HG02938 (cell line): Measurements from ENCODE around the gene PI4KA.
"Not testable (repeated sequence)": the region's sequence is repeated elsewhere in the genome, so short reads cannot be mapped to it uniquely, and the experiment has no call there.

ENCODE experiments used
- ATAC-seq: cut with Tn5 transposase; IDR thresholded peaks from one replicate; pipeline ENCODE4 v1.9.1; 2021; ENCODE audit warnings: mild to moderate bottlenecking, moderate library complexity; ENCODE audit not compliant: unreplicated experiment

PI4KA gene

GRCh38 chr22:20671409-20672081 lies 187.1 kb downstream of the PI4KA start:
- ATAC-seq, result no peak

DNA sequence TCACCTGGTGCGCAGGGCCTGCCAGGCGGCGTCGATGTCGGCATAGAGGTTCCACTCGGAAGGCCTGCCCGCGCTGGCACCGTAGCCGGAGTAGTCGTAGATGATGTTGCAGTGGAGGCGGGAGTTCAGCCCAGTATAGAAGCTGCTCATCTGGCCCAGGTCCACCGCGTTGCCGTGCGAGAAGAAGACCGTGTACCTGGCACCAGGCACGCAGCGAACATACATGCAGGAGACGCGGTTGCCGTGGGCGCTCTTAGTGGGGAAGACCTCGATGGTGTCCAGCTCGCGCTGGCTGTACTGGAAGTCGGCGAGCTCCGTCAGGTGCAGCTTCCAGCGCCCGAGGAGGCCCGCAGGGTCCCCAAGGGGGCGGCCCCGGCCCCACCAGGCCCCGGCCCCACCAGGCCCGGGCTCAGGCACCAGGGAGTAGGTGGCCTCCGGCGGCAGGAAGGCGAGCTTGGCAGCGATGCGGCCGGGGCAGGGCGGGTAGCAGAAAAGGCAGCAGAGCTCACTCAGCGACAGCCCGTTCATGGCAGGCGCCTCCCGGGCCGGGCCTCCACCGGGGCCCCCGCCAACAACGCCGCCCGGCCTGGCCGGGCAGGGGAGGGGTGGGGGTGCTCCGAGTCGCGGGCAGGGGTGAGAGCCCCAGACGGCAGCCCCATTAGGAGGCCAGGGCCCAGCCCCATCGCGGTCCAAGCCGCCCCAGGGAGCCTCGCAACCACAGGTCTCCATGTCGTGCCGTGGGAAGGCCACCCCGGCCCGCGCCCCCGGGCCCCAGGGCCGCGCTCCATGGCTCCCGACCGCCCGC lies 188.0 kb downstream of the PI4KA start:
- ATAC-seq, result not testable (repeated sequence)

GRCh38 chr22:20669884-20670283 lies 188.7 kb downstream of the PI4KA start:
- not testable (repeated sequence) for ATAC-seq

- ATAC-seq, result not testable (repeated sequence)
Observed at GRCh38 chr22:20669471-20669870, 189.1 kb downstream of the PI4KA start.

GRCh38 chr22:20668769-20669168 lies 189.8 kb downstream of the PI4KA start:
- ATAC-seq, result not testable (repeated sequence)

- not testable (repeated sequence) for ATAC-seq
Observed at GRCh38 chr22:20668226-20668625, 190.4 kb downstream of the PI4KA start.

DNA sequence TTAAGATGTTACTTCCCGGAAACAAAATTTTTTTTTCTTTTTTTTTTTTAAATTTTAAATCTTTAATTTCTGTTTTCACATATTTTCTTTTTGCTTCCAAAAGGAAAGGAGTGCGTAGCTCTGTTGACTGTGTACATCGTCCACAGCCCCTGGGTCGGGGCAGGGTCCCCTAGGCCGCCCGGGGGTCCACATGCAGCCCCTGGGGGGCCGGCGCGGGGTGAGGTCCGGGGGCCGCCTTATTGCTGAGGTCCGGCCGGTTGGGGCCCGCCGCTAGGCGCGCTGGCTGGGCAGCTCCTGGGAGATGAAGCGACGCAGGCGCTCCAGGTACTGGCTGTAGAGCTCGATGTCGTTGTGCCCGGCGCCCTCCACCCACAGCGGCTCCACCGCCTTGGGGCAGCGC lies 191.1 kb downstream of the PI4KA start:
- not testable (repeated sequence) for ATAC-seq

DNA sequence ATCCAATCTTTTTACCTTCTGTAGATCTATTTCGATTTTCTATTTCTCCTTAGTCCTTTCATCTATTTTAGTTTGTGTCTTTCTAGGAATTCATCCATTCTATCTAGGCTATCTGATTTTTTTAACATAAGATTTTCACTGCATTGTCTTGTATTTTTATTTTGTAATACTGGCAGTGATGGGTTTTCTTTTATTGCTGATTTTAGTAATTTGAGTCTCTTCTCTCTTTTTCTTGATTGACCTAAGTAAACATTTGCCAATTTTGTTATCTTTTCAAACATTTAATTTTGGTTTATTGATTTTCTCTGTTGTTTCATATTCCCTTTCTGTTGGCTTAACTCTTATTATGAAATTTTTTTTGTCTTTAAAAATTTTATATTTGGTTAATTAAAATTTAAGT lies 192.1 kb downstream of the PI4KA start:
- ATAC-seq, result no peak

DNA sequence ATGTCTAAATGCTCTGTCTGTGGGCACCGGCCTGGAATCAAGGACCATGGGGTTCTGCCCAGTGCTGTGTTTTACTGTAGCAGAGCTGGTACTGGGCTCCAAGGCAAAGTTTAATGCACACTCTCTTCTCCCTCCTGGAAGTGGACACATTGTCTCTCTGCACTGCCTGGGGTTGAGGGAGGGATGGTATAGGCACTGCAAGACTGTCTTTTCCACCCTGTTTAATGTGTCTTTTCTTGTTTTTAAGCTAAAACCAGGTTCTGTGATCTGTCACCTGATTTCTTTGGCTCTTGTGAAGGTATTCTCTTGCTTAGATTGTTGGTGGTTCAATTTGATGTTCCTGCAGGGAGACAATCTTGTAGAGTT lies 194.0 kb downstream of the PI4KA start:
- no peak for ATAC-seq

- no peak for ATAC-seq
Observed at GRCh38 chr22:20663941-20664593, 194.5 kb downstream of the PI4KA start.

GRCh38 chr22:20663137-20663828 lies 195.3 kb downstream of the PI4KA start:
- no peak for ATAC-seq

DNA sequence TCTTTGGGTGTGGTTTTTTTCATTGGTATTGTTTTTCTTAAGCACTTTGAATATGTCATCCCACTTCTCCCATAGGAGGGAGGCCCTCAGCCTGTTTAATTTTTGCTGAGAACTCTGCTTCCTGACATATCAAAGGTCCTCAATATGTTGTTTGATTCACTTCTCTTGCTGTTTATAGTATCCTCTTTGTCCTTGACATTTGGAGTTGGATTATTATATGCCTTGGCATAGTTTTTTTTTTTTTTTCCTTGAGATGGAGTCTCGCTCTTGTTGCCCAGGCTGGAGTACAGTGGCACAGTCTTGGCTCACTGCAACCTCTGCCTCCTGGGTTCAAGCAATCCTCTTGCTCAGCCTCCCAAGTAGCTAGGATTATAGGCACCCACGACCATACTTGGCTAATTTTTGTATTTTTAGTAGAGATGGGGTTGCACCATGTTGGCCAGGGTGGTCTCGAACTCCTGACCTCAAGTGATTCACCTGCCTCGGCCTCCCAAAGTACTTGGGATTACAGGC lies 196.0 kb downstream of the PI4KA start:
- ATAC-seq, result not testable (repeated sequence)

- no peak for ATAC-seq
Observed at GRCh38 chr22:20661473-20661872, 197.1 kb downstream of the PI4KA start.

- ATAC-seq, result no peak
Observed at GRCh38 chr22:20660441-20661054, 198.1 kb downstream of the PI4KA start.

- no peak for ATAC-seq
Observed at GRCh38 chr22:20659920-20660319, 198.7 kb downstream of the PI4KA start.

GRCh38 chr22:20659258-20659657 lies 199.4 kb downstream of the PI4KA start:
- no peak for ATAC-seq

DNA sequence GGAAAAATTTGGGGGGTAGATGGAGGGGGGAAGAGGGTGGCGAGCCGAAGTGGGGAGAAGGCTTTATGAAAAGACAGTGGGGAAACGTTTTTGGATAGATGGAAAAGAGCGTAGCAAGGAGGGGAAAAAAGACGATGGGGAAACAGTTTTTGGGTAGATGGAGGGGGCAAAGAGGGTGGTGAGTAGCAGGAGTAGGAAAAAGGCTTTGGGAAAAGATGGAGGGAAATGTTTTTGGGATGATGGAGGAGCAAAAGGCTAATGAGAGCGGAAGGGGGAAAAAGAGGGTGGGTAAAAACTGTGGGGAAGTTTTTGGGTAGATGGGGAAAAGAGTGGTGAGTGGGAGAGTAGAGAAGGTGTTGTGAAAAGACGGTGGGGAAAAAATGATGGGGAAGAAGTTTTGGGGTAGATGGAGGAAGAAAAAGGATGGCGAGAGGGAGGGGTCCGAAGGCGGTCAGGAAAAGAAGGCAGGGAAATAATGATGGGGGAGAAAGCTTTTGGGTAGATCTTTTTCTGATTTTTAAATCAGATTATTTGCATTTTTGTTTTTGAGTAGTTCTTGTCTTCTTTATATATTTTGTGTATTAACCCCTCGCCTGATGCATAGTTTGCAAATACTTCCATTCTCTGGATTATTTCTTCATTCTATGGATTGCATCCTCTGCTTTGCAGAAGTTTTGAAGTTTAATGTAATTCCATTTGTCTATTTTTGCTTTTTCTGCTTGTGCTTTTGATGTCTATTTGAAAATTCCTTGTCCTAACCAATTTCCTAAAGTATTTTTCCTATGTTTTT lies 200.0 kb downstream of the PI4KA start:
- ATAC-seq, result no peak

GRCh38 chr22:20657963-20658362 lies 200.6 kb downstream of the PI4KA start:
- no peak for ATAC-seq
